Mesendoderm (in vitro differentiated cells): ENCODE results near the gene CYB561.
A peak's percentile ranks its signal among the peaks of the same experiment; 100 is the strongest.

Experiments used
- DNase-seq: peaks from one replicate; pipeline ENCODE4 v3.0.0; 2013
- H2AK5ac ChIP-seq: 2 replicates; pipeline ENCODE4 v1.6.1; 2013; ENCODE audit warnings: low read length, inconsistent platforms
- H2BK120ac ChIP-seq: 2 replicates; pipeline ENCODE4 v1.6.1; 2013; ENCODE audit warnings: low read depth, mild to moderate bottlenecking, low read length, moderate library complexity, mixed read lengths
- H2BK15ac ChIP-seq: replicated peaks from 2 replicates; pipeline ENCODE4 v1.6.1; 2013; ENCODE audit warnings: low read depth, mild to moderate bottlenecking, moderate library complexity
- H2BK5ac ChIP-seq: 2 replicates; pipeline ENCODE4 v1.6.1; 2013; ENCODE audit warnings: low read length, inconsistent platforms
- H3K18ac ChIP-seq: 2 replicates; pipeline ENCODE4 v1.6.1; 2013; ENCODE audit warnings: mild to moderate bottlenecking, low read length, mixed read lengths
- H3K23ac ChIP-seq: one replicate; pipeline ENCODE4 v1.6.1; 2013; ENCODE audit warnings: low read length
- H3K27ac ChIP-seq: 2 replicates; pipeline ENCODE4 v1.5.1; 2013; ENCODE audit warnings: low read depth, mild to moderate bottlenecking, inconsistent platforms, low read length, moderate library complexity
- H3K27me3 ChIP-seq: 2 replicates; pipeline ENCODE4 v1.6.1; 2013; ENCODE audit warnings: low read length, control low read depth, mild to moderate bottlenecking, inconsistent platforms; ENCODE audit not compliant: insufficient read depth, poor library complexity
- H3K36me3 ChIP-seq: 2 replicates; pipeline ENCODE4 v1.6.1; 2013; ENCODE audit warnings: low read length, inconsistent platforms; ENCODE audit not compliant: control insufficient read depth, insufficient read depth
- H3K4ac ChIP-seq: one replicate; pipeline ENCODE4 v1.6.1; 2013; ENCODE audit warnings: low read depth, mild to moderate bottlenecking, low read length, moderate library complexity
- H3K4me1 ChIP-seq: 2 replicates; pipeline ENCODE4 v1.6.1; 2013; ENCODE audit warnings: low read depth, low read length, inconsistent platforms; ENCODE audit not compliant: control insufficient read depth
- H3K4me2 ChIP-seq: 2 replicates; pipeline ENCODE4 v1.6.1; 2013; ENCODE audit warnings: low read length
- H3K4me3 ChIP-seq: 2 replicates; pipeline ENCODE4 v1.5.1; 2013; ENCODE audit warnings: mild to moderate bottlenecking, low read length
- H3K56ac ChIP-seq: one replicate; pipeline ENCODE4 v1.6.1; 2013; ENCODE audit warnings: low read length
- H3K79me1 ChIP-seq: 2 replicates; pipeline ENCODE4 v1.6.1; 2013; ENCODE audit warnings: low read length, inconsistent platforms
- H3K79me2 ChIP-seq: 2 replicates; pipeline ENCODE4 v1.6.1; 2013; ENCODE audit warnings: mild to moderate bottlenecking, low read length; ENCODE audit not compliant: control insufficient read depth, insufficient read depth
- H3K9ac ChIP-seq: 2 replicates; pipeline ENCODE4 v1.6.1; 2013; ENCODE audit warnings: low read length, inconsistent platforms
- H4K5ac ChIP-seq: one replicate; pipeline ENCODE4 v1.6.1; 2013; ENCODE audit warnings: low read length
- H4K8ac ChIP-seq: one replicate; pipeline ENCODE4 v1.6.1; 2013; ENCODE audit warnings: low read depth, mild to moderate bottlenecking, control low read depth, low read length, moderate library complexity
- WGBS: extraction: QIAGEN DNeasy Blood & Tissue Kit; methylation state at CpG from one replicate; pipeline ENCODE4 v1.1.7; 2013; ENCODE audit warnings: low lambda C conversion rate, missing lambda C conversion rate; ENCODE audit not compliant: insufficient coverage; ENCODE audit errors: extremely low coverage; 5-methylcytosine and 5-hydroxymethylcytosine counted together

CYB561 gene

DNA sequence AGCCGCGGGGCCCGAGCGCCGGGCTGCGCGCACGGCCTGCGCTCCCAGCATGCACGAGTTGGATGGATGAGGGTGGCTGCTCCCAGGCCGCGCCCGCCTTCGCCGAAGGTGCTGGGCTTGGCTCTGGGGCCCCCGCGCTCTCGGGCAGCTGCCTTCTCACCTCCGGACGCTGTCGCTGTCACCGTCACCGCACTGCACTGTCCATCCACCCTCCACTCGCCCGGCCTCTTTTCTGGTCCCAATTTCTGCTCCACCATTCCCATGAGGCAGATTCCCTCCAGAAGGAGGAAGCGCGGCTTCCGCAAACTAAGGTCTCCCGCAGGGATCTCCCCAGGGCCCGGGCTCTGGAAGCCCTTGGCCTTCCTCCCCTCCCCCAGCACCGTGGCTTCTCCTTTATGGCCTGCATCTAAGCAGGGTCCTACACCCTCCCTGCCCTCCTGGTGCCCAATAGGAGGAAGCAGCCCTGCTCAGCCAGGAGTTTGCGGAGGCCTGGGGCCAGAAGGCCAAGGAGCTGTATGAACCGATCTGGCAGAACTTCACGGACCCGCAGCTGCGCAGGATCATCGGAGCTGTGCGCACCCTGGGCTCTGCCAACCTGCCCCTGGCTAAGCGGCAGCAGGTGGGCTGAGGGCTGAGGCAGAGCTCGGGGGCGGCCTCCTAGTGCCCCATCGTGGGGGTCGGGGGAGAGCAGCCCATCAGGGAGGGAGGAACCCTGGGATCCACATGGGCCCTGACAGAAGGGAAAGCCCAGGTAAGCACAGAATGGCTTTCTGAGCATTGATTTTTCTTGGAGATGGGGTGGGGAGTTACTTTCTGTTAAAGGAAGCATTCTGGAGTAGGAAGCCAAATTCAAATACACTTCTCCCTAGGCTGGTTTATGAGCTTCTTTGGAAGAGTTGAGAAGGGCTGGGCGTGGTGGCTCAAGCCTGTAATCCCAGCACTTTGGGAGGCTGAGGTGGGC, 31.7 kb upstream of the CYB561 start:
- no peak overlapping the region for H3K4ac ChIP-seq
- peak overlapping the region; percentile 85 for H3K23ac ChIP-seq
- H3K27me3 ChIP-seq = no peaks in the 10 kb centered on the region
- no peak overlapping the region for H2BK5ac ChIP-seq
- H2BK120ac ChIP-seq = no peak overlapping the region
- WGBS = no CpG with 5 or more reads among the region's 44 CpGs
- peak; percentile 48 for DNase-seq
- no peak overlapping the region for H3K18ac ChIP-seq
- no peaks in the 10 kb centered on the region for H3K79me2 ChIP-seq
- no peaks in the 10 kb centered on the region for H3K79me1 ChIP-seq
- H3K27ac ChIP-seq = no peak overlapping the region
- no peak overlapping the region for H2BK15ac ChIP-seq
- H3K9ac ChIP-seq = peak overlapping the region; percentile 66
- H3K36me3 ChIP-seq = no peaks in the 10 kb centered on the region
- peak overlapping the region; percentile 61 for H3K56ac ChIP-seq
- H4K8ac ChIP-seq = no peak overlapping the region
- no peak overlapping the region for H3K4me3 ChIP-seq
- no peak overlapping the region for H4K5ac ChIP-seq
- H3K4me1 ChIP-seq = peaks cover 5% of the 10 kb centered on the region
- peak overlapping the region; percentile 17 for H3K4me2 ChIP-seq
- H2AK5ac ChIP-seq = no peak overlapping the region

DNA sequence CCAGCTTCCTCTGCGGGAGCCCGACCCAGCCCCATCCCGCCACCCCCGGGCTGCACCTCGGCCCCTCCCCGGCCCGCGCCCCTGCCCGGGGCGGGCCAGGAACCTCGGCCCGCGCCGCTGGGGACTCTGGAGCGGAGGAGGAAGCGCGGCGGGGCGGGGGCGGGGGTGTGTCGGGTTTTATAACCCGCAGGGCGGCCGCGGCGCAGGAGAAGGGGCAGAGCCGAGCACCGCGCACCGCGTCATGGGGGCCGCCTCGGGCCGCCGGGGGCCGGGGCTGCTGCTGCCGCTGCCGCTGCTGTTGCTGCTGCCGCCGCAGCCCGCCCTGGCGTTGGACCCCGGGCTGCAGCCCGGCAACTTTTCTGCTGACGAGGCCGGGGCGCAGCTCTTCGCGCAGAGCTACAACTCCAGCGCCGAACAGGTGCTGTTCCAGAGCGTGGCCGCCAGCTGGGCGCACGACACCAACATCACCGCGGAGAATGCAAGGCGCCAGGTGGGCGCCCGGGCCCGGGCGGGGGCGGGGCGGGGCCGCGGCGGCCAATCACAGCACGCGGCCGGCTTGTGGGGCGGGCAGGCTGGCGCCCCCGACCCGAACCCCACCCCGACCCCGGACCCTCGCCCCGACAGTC, 30.9 kb upstream of the CYB561 start, which contains the start of gene ACE:
TSS of gene ACE (plus strand) at position 208 of the 626 bp plus-strand sequence. CDS start at position 242, 34 bp downstream.
- Histone ChIP-seq H3K27ac (no peak within 1 kb of the TSS), H4K5ac (no peak within 1 kb of the TSS), H4K8ac (no peak within 1 kb of the TSS), H3K36me3 (no peaks in the 10 kb centered on the region), H2AK5ac (no peak within 1 kb of the TSS), H3K27me3 (no peaks in the 10 kb centered on the region), H3K4me1 (peaks cover 5% of the 10 kb centered on the region), H2BK15ac (no peak within 1 kb of the TSS), H3K23ac (peak within 1 kb of the TSS; percentile 85), H3K9ac (peak within 1 kb of the TSS; percentile 66), H3K4me2 (peak within 1 kb of the TSS; percentile 84), H3K4me3 (peak within 1 kb of the TSS; percentile 32), H3K4ac (peak within 1 kb of the TSS; percentile 10), H3K56ac (peak within 1 kb of the TSS; percentile 64), H2BK120ac (no peak within 1 kb of the TSS), H2BK5ac (no peak within 1 kb of the TSS), H3K79me1 (no peaks in the 10 kb centered on the region), H3K79me2 (no peaks in the 10 kb centered on the region), H3K18ac (peak within 1 kb of the TSS; percentile 24)
- WGBS = no CpG with 5 or more reads among the region's 78 CpGs
- DNase-seq = peak; percentile 74

DNA sequence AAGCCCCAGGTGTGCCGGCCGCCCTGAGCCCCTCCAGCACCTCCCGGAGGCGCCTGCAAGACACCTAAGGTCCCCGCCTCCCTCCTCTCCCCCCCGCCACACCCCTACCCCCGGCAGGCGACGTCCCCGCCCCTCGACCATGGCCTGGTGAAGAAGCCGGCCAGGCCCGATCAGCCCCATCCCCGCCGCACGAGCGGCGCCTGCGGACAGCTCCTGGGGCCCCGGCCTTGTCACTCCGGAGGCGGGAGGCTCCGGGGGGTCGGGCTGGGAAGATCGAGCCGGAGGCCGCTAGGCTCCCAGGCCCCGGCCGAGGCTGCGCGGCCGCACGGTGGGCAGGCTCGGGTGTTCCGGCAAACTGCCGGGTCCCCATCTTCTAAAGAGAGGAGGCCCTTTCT, 30.4 kb upstream of the CYB561 start:
- Histone ChIP-seq H3K27me3 (no peaks in the 10 kb centered on the region), H3K4me3 (peak overlapping the region; percentile 27)
- DNase-seq = peak; percentile 64

DNA sequence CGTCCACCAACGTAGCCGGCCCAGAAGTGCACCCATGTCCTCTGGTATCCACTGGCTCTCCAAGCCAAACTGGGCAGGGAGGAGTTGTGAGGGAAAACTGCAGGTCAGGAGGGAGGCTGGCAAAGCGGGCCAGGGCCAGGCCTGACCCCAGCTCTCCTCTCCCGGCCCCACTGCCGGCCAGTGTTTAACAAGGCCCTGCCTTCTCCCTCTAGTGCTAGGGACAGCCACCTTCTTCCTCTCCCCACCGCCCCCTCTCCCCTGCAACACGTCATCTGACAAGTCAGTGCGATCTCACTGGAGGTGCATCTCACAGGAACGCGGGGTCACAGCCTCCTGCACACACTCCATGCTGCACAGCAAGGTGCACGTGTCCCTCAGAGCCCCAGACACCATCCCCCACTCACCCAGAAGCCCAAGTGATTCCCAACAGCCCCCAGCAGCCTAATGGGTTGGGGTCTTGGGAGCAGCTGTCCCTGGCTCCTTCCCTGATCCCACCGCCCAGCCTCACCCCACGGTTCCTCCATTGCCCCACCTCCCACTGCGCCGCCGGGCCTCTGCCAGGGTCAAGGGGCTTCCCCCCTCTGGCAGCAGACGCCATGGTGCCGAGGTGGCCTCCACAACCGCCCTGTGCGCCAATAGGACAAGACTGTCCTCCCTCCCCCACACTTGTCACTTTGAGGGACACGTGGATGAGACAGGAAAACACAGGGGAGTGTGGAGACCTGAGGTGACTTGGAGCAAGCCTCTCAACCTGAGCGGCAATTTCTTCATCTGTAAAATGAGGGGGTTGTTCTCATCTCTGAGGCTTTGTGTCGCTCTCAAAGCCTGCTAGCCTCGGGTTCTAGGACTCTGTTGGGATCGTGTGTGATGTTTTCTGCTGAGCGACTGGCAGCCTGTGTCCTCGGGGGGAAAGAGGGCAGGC, 29.6 kb upstream of the CYB561 start:
- Histone ChIP-seq H3K4me3 (no peak overlapping the region), H3K18ac (no peak overlapping the region), H3K27me3 (no peaks in the 10 kb centered on the region), H2BK120ac (no peak overlapping the region), H3K9ac (peak overlapping the region; percentile 33), H3K23ac (no peak overlapping the region), H3K4me1 (peaks cover 5% of the 10 kb centered on the region), H3K79me2 (no peaks in the 10 kb centered on the region), H2BK5ac (no peak overlapping the region), H3K36me3 (no peaks in the 10 kb centered on the region), H3K27ac (no peak overlapping the region), H3K79me1 (no peaks in the 10 kb centered on the region), H3K56ac (peak overlapping the region; percentile 9), H2AK5ac (no peak overlapping the region), H4K5ac (no peak overlapping the region), H2BK15ac (no peak overlapping the region), H3K4me2 (peak overlapping the region; percentile 71), H4K8ac (no peak overlapping the region), H3K4ac (no peak overlapping the region)
- whole genome bisulfite sequencing = no CpG with 5 or more reads among the region's 28 CpGs
- peak; percentile 53 for DNase-seq

More for the DNA sequence above, 30.4 kb upstream of the CYB561 start:
- Histone ChIP-seq H3K9ac (peak overlapping the region; percentile 57), H3K4ac (peak overlapping the region; percentile 10), H3K27ac (no peak overlapping the region), H4K8ac (no peak overlapping the region), H3K79me2 (no peaks in the 10 kb centered on the region), H3K36me3 (no peaks in the 10 kb centered on the region), H4K5ac (no peak overlapping the region), H3K4me1 (peaks cover 5% of the 10 kb centered on the region), H2AK5ac (no peak overlapping the region), H3K79me1 (no peaks in the 10 kb centered on the region), H3K4me2 (peak overlapping the region; percentile 84), H2BK15ac (no peak overlapping the region), H2BK5ac (no peak overlapping the region), H3K18ac (peak overlapping the region; percentile 24), H2BK120ac (no peak overlapping the region), H3K56ac (peak overlapping the region; percentile 53), H3K23ac (no peak overlapping the region)
- no CpG with 5 or more reads among the region's 36 CpGs for WGBS

DNA sequence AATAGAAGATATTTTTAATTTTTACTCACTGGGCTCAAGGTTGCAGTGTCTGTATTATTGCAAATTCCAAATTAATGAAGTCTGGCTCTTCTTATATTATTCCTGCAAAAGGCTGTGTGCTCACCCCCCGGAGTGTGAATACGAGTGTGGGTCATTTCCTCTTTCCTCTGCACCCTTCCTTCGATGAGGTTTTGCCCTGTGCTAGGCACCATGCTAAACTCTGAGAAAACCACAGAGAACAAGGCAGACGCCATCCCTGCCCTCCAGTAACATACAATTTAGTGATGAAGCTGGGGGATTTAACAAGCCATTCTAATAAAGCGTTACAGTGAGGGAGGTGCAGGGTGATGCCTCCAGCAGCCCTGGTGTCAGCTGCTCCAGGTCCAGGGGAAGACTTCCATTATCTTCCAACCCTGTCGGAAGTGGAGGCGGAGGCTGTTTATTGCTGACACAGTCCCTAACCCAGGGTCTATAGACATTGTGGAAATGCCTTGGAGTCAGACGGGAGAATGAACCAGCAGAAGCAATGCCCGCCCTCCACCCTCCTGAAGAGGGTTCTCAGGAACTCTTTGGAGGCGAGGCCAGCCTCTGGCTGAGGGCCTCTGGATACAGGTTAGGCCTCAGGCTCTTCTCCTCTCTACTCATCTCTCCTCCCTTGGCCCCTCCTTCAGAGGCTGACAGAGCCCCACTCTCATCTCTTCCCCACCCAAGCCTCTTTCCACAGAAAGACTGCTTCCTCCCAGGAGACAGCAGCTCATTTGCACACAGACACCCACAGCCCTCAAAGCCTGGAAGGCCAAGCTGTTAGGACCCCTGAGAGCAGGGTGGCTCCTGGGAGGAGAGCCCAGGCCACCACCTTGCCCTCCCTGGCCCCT, 28.7 kb upstream of the CYB561 start:
- Histone ChIP-seq H3K18ac (no peak overlapping the region), H3K23ac (no peak overlapping the region), H3K4me1 (peaks cover 5% of the 10 kb centered on the region), H3K27ac (no peak overlapping the region), H3K27me3 (no peaks in the 10 kb centered on the region), H4K8ac (no peak overlapping the region), H2AK5ac (no peak overlapping the region), H3K4me2 (no peak overlapping the region), H2BK15ac (no peak overlapping the region), H3K56ac (no peak overlapping the region), H2BK120ac (no peak overlapping the region), H3K4ac (no peak overlapping the region), H2BK5ac (no peak overlapping the region), H3K79me1 (no peaks in the 10 kb centered on the region), H3K79me2 (no peaks in the 10 kb centered on the region), H3K4me3 (no peak overlapping the region), H4K5ac (no peak overlapping the region), H3K36me3 (no peaks in the 10 kb centered on the region), H3K9ac (no peak overlapping the region)
- no peak for DNase-seq
- WGBS = no CpG with 5 or more reads among the region's 10 CpGs
